Peyer's patch (tissue), 4 donors: ENCODE results near the gene EP400.

ENCODE experiments used
- CTCF ChIP-seq, 6 experiments: fragments of 450-650 bp in 4 of 6; fragments of 200-600 bp in 2 of 6; sonication (generic) in 1 of 6; IDR thresholded peaks; one replicate each; pipeline ENCODE4 v1.5.1; 2017 to 2019; ENCODE audit warnings: antibody characterized with exemption in 6 of 6, mild to moderate bottlenecking in 3 of 6, moderate library complexity in 1 of 6
- POLR2A ChIP-seq, 2 donors: fragments of 450-650 bp; IDR thresholded peaks; one replicate each; pipeline ENCODE4 v1.5.1; 2017; ENCODE audit warnings: antibody characterized with exemption in 2 of 2, mild to moderate bottlenecking in 2 of 2, moderate library complexity in 2 of 2

DNA sequence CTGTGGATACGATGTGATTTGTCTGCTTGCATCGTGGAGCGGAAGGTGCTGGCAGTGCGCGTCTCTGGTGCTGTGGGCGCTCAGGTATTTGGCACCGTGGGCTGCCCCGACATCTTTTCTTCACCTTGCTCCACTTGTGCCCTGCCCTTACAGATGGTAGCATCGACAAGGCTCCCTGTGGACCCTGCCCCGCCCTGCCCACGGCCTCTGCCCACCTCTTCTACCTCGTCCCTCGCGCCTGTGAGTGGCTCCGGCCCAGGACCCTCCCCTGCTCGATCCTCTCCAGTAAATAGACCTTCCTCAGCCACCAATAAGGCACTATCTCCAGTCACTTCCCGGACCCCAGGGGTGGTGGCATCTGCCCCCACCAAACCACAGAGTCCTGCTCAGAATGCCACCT lies 36.6 kb downstream of the EP400 start:
- TF ChIP-seq CTCF (IDR thresholded peaks at IDR 0.05) (no peak), POLR2A (IDR thresholded peaks at IDR 0.05) (no peak)
